H4 (cell line): Measurements from ENCODE around the gene EHBP1. TPM values are rescaled to one million over a fixed set of nuclear protein-coding genes. Genes with fewer than 3 reads are reported as not detected.
A peak's percentile ranks its signal among the peaks of the same experiment; 100 is the strongest.
"Not testable (repeated sequence)": the region's sequence is repeated elsewhere in the genome, so short reads cannot be mapped to it uniquely, and the experiment has no call there.

Experiments
- DNase-seq: peaks from one replicate; pipeline ENCODE4 v3.0.0-alpha.2; 2015; ENCODE audit warnings: low spot score
- total RNA-seq: library from RNA; depleted of rRNA; stranded (reverse); fragments of >200 nt; shearing (Covaris generic); gene quantifications from 2 replicates; pipeline ENCODE4 v1.2.3, GENCODE V29; 2014

EHBP1 gene
- total RNA-seq, 1 experiment from 2014 or later = 13.9 TPM

DNA sequence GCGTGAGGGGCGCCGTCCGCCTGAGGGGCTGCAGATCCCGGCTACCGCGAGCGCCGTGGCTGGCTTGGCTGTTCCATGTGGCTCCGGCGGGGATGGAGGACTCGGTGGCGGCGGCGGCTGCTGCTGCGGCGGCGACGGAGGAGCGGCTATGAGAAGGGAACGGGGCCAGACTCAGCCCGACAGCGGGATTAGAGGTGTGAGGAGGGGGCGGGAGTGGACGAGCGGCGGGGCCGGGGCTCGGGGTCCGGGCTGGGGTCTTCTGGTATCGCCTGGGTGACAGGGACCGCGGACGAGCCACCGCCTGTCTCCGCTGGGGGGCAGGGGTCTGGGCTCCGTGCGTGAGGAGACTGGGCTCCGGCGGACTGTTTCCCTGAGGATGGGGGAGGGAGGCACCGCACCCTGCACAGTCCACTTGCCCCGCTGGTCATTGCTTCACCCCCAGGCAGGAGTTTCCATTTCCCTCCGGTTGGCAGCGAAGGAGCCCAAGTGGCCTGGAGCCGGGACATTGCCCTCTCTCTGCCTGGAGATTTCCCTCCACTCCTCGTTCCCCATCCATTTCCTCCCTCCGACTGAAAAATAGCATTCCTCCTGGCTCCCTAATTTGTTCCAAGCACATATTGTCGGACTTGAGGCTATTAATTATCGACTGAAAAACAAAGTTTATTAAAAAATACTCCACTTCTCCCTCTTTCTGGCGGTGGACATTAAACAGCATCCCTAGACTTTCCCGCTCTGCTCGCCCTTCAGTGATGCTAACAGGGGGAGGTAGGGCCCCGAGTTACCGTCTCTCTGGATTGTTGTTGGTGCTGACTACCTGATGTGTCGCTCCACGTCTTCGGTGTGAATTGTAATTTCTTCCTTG, 577 bp downstream of the EHBP1 start:
- peak; percentile 31 for DNase-seq

DNA sequence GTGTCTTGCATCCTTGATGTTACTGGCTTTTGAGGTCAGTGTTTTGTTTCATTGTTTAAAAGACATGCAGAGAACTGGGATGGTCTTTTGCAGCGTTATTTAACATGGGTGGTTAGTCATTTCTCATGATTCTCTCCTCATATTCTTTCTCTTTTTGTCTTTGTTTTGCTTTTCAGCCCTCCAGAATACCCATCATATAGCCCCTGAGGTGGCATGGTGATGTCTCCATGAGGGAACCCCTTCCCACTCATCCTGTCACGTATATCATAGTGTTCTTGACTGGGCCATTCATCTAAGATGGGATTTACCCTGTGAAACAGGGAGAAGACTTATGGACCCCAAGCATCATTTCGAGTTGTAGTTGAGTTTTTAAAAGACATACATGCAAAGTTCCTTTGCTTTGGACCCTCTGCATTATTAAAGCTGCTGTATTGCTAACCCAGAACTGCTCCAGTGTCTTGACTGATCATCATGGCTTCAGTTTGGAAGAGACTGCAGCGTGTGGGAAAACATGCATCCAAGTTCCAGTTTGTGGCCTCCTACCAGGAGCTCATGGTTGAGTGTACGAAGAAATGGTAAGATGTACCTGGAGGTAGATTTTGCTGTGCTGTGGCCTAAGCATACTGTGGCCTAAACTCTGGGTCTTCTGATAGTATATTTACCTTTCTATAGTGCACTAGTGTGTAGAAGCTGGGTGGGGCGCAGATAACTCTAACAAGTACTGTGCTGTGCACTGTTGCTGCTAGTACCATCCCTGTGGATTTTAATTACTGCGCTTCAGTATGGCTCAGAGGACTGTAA, 1.4 kb downstream of the EHBP1 start:
- no peak for DNase-seq

DNA sequence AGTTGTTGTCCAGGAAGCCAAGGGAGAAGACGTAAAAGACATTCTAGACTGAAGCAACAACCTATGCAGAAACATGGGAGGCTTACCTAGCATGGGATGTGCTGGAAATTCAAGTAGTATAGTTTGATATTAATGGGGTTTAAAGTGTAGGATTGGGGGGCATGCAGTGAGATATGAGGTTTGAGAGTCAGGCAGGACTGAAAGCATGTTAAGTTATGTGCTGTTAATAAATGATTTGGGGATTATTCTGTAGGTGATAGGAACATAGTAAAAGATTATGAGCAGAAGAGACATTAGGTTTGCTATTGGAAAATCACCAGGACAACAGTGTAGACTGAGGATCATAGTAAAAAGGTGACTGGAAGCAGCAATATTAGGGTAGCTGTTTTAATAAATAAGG, 3.2 kb downstream of the EHBP1 start:
- DNase-seq = no peak

DNA sequence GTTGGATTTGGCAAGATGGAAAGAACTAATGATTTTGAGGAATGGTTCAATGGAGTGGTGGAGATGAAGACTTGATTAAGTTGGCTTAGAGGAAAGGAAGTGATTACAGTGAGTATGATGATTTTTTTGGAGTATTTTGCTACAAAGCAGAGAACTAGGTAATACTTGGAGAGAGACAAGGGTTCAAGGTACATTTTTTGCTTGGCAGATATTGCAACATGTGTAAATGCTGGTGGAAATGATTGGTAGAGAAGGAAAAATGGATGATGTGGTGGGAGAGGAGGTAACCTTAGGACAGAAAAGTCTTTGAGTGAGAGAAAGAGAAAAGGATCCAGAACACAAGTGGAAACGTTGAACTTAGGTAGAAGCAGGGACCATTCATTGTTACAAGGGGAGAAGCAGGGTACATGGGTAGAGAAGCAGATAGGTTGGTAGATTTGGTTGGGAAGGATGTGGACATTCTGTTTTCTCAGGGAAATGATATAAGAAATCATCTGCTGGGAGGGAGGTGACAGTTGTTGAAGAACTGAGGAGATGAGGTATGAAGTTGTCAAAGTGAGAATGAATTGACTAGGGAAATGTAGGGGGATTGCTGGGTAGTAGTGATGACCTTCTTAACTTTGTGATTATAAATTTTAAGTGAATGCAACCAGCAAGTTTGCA, 6.5 kb downstream of the EHBP1 start:
- DNase-seq = no peak

DNA sequence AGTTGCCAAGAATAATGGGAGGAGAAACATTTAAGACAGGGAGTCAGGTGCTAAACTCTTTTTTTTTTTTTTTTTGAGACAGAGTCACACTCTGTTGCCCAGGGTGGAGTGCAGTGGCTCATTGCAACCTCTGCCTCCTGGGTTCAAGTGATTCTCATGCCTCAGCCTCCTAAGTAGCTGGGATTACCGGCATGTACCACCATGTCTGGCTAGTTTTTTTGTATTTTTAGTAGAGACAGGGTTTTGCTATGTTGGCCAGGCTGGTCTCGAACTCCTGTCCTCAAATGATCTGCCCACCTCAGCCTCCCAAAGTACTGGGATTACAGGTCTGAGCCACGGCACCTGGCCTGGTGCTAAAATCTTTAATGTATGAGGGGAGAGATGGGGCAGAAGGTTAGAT, 7.7 kb downstream of the EHBP1 start:
- not testable (repeated sequence) for DNase-seq

DNA sequence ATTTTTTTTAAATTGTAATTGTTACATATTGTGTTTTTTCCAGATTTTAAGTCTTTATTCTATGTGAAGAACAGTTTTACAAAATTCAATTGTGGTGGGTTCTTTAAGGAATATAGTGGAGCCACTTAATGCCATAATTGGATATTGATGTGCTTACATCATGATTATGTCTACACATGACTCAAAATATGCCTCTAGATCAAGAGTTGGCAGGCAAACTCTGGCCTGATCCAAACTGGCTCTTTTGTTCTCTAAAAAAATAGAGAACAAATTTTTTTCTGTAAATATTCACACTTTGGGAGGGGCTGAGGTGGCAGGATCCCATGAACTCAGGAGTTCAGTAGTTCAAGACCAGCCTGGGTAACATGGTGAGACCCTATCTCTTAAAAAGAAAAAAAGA, 8.3 kb downstream of the EHBP1 start:
- no peak for DNase-seq

DNA sequence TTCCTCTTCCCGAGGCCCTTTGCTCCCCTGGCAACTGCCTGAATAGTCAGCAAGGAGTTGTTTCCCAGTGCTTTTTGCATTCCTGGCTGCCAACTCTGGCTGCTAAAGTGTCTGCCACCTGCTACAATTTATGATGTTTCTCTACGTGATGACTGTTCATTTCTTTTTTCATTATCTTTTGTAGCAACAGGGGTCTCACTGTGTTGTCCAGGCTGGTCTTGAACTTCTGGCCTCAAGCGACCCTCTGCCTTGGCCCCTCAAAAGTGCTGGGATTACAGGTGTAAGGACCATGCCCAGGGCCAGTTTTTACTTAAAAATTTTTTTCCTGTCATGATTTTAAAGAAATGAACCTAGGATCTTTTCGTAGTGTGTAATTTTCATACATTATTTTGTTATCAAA, 11.3 kb downstream of the EHBP1 start:
- no peak for DNase-seq

DNA sequence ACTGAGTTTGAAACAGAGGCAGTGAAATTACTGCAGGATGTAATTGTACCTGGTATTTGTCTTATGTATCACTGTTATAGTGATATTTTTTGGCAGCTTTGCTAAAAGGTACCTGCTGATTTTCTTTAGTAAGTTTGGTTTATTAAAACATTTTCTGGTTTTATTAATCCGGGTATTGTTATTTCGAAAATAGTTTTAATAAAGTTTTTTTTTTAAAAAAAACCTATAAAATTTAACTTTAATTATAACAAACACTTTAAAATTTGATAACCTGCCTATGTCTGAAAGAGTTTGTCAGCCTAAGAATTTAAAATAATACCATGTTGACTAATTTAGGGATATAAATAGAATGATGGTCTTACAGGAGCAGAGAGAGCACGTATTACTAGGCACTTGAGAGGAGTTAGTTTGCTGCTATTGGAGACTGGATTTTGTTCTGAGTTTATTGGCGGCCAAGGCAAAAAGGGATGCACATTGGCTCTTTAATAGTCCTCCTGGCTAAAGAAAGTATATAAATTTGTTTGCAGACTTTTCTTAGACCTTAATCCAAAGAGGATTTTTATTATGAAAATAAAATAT, 12.1 kb downstream of the EHBP1 start:
- DNase-seq = no peak

DNA sequence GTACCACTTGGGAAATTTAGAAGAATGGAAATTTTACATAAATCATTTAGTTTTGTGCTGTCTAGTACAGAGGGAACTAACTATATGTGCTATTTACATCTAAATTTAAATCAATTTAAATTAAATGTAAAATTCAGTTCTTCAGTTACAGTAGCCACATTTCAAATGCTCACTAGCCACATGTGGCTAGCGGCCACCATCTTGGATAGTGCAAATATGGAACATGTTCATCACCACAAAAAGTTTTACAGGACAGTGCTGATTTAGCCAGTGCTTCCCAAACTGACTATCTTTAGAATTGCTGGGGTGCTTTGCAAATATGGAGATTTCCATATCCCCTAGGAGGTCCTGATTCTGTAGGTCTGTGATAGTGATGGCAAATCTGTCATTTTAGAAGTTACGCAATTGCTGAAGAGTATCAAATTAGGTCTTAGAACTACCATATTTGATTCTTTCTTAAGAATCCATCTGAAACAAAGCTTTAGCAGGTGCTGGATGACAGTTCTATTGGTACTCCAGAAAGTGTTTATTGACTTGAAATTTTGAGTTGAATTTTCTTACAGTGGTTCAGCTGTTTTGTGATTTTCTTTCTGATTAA, 12.8 kb downstream of the EHBP1 start:
- no peak for DNase-seq

DNA sequence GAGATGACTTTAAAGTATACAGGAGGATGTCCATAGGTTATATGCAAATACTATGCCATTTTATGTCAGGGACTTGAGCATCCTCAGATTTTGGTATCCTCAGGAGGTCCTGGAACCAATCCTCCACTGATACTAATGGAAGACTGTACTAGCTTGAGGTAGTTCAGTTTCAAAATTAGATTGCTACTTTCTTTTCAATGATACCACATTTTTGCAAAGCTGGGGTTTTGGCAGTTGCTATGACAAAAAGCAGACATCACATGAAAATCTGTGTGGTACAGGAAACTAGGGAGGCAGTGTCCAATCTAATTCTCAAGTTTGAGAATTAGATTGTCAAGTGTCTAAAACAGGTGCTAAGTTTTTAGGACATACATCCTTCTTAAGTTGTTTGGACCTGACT, 14.2 kb downstream of the EHBP1 start:
- no peak for DNase-seq

DNA sequence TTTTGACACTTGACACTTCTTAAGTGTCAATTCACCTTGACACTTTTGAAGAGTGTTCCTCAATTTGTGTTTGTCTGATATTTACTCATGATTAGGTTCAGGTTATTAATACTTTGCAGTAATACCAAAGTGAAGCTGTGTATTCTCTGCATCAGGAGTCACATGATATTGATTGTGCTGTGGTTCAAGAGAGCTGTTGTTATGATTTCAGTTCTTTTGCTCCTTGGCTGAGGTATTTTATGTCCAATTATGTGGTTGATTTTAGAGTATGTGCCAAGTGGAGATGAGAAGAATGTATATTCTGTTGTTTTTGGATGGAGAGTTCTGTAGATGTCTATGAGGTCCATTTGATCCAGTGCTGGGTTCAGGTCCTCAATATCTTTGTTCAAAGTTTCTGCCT, 17.2 kb downstream of the EHBP1 start:
- DNase-seq = no peak

DNA sequence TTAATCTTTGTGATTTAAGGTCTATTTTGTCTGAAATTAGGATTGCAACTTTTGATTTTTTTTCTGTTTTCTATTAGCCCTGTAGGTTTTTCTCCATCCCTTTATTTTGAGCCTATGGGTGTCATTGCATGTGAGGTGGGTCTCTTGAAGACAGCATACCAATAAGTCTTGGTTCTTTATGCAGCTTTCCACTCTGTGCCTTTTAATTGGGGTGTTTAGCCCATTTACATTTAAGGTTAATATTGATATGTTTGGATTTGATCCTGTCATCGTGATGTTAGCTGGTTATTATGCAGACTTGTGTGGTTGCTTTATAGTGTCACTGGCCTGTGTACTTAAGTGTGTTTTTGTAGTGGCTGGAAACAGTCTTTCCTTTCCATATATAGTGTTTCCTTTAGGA, 17.7 kb downstream of the EHBP1 start:
- DNase-seq = no peak

DNA sequence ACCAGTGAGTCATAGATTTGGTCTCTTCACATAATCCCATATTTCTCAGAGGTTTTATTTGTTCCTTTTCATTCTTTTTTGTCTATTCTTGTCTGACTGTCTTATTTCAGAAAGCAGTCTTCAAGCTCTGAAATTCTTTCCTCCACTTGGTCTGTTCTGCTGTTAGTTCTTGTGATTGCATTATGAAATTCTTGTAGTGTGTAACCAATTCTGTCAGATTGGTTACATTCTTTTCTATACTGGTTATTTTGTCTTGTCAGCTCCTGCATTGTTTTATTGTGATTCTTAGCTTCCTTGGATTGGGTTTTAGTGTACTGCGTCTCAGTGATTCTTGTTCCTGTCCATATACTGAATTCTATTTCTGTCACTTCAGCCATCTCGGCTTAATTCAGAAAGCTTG, 18.6 kb downstream of the EHBP1 start:
- no peak for DNase-seq

DNA sequence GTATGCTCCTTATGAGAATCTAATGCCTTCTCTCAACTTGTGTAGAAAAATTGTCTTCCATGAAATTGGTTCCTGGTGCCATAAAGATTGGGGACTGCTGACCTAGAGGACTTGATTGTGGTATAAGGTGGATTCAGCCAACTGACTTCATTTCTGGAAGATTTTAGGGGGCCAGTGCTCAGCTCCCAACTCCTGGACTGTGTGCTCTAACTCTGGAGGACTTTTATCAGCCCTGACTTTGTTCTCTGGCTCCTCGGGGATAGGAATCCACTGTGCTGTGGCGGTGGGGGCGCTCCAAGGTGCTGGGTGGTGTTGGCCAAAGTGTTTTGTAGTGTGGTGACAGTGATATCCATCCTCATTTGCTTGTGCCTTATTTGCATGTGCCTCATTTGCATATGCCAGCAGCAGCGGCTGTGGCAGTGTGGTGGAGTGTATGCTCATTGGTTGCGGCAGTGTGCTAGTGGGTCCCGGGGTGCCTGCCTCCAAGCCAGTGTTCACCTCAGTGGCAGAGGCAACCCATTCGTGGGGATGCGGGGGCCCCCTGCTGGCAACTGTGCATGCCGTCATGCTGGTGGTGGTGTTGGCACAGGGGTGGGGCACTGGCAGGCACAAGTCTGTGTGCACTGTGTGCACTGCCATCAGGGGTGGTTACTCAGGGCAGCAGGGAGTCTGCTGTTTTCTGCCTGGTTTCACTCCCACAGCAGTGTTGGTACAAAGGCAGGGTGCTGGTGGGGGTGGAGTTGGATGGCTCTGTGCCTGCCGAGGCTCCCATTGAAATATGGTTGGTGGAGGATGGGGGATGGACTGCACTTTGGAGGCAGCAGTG, 19.6 kb downstream of the EHBP1 start:
- DNase-seq = peak; percentile 35

DNA sequence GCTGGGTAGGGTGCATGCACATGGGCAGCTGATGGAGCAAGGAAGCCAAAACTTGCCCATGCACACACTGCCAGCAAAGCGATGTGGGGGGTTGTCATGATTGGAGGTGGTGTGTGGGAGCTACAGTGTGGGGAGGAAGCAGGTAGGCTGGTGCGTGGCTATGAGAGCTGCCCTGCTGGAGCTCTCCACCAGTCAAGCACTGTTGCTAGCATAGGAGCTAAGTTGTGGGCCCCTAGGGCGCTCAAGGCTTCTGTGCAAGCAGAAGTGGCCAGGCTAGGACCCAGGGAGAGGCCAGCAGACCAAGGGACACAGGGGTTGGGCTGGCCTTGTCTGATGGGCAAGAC, 20.2 kb downstream of the EHBP1 start:
- DNase-seq = no peak

DNA sequence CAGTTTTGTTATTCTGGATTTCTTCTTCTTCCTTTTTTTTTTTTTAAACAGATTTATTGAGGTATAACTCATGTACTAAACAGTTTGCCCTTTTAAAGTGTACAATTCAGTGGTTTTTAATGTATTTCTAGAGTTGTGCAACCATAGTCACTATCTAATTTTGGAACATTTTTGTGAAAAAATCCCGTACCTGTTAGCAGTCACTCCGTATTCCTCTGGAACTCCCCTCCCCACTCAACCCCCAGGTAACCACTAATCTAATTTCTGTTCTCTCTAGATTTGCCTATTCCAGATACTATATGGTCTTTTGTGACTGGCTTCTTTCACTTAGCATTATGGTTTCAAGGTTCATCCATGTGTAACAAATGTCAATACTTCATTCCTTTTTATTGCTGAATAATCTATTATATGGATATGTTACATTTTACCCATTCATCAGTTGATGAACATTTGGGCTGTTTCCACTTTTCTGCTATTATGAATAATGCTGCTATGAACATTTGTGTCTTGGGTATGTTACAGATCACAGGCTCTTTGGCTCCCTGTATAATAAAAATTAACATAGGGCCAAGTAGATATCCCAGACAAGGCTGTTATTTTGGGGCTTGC, 21.9 kb downstream of the EHBP1 start:
- no peak for DNase-seq

DNA sequence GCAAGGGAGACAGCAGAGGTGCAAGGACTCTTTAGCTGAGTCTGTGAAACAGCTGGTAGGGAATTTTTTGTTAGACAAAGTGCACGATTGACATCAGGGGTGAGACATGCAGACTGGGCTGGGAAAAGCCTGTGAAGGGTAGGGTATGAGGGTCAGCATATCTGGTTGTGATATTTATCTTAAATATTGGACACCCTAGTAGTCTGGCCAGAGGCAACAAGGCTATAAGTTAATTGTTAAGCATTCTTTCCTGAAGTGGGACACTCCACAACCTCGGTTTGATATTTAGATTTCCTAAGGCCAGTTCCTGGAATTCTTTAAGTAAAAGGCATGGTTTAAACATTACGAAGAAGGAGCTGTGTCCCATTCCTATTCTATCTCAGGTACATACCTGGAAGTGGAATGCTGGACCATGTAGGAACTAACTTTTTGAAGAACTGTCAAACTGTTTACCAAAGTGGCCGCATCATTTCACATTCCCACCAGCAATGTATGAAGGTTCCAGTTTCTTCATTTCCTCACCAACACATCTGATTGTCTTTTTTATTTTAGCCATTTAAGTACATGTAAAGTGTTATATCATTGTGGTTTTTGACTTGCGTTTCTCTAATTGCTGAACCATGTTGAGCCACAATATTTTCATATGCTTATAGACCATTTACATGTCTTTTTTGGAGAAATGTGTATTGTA, 22.5 kb downstream of the EHBP1 start:
- DNase-seq = no peak

DNA sequence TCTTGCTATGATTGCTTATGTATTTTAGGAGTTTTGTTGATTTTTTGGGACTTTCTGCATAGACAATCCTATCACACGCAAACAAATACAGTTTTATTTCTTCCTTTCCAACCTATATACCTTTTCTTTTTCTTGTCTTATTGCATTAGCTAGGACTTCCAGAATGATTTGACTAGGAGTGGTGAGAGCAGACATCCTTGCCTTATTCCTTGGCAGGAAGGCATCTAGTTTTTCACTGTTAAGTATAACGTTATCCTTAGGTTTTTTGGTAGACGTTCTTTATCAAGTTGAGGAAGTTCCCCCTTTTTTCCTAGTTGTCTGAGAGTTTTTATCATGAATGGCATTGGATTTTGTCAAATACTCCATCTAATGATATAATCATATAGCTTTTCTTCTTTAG, 25.8 kb downstream of the EHBP1 start:
- no peak for DNase-seq

DNA sequence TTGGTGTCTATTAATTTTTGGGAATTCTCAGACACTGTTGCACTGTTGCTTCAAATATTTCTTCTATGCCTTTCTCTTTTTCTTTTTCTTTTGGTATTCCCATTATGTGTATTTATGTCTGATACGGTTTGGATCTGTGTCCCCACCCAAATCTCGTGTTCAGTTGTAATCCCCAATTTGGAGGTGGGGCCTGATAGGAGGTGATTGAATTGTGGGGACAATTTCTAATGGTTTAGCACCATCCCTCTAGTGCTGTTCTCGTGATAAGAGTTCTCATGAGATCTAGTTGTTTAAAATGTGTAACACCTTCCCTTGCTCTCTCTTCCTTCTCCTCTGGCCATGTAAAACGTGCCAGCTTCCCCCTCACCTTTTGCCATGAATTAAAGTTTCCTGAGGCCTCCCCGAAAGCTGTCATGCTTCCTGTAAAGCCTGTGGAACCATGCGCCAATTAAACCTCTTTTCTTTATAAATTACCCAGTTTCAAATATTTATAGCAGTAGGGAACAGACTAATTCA, 26.8 kb downstream of the EHBP1 start:
- DNase-seq = no peak

DNA sequence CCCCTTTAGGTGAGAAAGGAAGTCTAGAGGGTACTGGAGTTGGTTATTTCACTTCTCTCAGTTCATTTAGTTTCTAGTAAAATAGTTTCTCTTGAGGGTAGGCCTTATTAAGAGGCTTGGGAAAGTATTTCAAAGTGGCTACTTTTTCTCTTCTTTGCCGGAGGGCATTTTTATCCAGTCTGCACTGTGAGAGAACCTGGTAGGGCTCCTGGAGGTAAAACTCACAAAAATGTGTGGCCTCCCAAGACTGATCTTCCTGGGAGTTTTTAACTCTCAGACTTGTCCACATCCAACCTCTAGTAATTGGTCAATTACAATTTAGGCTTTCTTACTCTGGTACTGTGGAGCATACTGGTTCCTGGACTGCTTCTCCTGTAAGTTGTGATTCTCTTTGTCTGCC, 28.0 kb downstream of the EHBP1 start:
- no peak for DNase-seq
